NCI-H1092 (cell line): ENCODE results near the gene TMEM130.

Experiments
- DNase-seq: peaks from one replicate; lab custom pipeline; 2025; lab: John Stamatoyannopoulos, UW

TMEM130 gene, protein sequence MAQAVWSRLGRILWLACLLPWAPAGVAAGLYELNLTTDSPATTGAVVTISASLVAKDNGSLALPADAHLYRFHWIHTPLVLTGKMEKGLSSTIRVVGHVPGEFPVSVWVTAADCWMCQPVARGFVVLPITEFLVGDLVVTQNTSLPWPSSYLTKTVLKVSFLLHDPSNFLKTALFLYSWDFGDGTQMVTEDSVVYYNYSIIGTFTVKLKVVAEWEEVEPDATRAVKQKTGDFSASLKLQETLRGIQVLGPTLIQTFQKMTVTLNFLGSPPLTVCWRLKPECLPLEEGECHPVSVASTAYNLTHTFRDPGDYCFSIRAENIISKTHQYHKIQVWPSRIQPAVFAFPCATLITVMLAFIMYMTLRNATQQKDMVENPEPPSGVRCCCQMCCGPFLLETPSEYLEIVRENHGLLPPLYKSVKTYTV

DNA sequence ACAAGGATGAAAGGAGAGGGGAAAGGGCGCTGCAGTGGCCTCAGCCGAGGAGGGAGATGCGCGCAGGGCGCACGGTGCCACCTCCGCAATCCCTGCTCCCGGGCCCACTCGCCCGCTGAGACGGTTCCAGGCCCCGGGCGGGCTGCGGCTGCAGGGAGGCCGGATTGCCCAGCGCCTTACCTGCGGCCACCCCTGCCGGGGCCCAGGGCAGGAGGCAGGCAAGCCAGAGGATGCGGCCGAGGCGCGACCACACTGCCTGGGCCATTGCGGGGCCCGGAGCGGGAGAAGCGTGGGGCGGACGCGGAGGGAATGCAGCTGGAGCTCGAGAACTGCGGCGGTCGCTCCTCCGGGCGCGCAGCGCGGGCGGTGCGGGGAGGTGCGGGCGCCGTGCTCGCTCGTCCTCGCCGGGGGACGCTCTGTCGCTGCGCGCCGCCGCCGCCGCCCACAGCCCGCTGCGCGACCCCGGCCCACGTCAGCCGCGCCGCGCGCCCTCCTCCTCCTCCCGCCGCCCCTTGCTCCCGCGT is at the start of gene TMEM130:
Gene TMEM130, minus strand, starts transcription at position 418 of the 524 bp plus-strand sequence. Its CDS starts 153 bp downstream, at position 265.
- DNase-seq, result no peak

DNA sequence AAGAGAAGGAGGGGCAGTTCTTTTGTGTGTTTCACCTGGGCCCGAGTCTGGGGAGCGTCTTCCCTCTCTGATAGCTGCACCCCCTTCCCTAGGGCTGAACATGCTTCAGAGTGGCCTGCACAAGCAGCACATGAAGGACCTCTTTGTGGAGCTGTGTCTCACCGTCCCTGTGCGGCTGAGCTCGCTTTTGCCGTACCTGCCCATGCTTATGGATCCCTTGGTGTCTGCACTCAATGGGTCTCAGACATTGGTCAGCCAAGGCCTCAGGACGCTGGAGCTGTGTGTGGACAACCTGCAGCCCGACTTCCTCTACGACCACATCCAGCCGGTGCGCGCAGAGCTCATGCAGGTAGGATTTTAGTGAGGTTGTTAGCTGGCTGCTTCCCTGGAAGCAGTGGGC is 47.5 kb upstream of the TMEM130 start:
- no peak for DNase-seq

DNA sequence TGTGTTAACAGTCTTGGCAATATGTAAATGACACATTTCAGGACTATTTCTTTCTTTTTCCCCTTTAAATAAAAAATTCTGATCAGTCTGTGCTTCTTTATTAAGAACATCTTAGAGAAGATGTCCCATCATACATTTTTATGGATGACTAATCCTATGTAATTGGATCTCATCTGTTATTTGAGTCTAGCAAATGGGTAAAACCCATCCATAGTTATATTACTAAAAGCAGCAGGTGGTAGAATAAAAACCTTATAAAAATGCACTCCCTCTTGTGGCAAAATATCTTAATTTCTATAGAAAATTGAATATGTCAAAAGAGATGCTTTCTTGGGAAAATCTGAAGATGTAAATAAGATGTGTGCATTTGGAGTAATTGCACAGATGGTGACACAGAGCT is 43.8 kb upstream of the TMEM130 start:
- no peak for DNase-seq

DNA sequence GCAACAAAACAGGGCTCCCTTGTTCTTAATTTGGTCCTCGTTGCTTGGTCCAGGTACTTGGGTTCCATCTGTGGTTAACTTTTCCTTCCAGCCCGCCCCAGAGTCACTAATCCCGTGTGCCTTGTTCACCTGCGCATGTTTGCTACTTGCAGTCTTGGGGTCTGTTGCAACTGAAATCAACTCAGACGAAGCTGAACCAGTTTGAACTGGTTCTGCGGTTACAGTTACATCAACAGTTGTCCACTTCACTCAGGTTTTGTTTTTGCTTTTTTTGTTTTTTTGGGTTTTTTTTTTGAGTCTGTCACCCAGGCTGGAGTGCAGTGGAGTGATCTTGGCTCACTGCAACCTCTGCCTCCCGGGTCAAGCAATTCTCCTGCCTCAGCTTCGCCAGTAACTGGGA is 43.2 kb upstream of the TMEM130 start:
- DNase-seq, result no peak

DNA sequence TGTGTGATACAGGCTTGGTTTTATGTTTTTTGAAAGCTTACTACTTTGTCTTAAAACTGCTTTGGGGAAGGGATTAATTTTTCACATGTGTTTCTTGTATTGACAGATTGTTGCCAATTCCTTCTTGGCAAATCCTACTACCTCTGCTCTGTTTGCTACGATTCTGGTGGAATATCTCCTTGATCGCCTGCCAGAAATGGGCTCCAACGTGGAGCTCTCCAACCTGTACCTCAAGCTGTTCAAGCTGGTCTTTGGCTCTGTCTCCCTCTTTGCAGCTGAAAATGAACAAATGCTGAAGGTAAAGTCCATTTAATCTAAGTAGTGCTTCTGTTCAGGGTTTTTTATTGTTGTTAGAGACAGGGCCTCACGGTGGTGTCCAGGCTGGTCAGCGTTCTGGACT is 42.1 kb upstream of the TMEM130 start:
- no peak for DNase-seq

DNA sequence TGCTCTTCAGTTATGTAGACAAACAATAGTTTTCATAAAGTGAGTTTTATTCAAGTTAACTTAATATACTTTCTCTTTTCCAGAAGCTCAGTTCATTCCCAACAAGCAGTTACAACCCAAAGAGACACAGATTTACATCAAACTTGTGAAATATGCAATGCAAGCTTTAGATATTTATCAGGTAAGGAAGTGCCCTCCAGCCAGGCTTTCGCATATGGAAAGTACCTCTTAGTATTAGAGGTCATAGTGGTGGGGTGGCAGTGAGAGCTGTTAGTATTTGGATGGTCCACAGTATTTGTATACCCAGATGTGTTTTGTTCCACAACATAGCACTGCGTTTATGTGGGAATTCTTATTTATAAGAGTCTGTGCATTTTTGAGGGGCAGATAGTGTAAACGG is 40.6 kb upstream of the TMEM130 start:
- no peak for DNase-seq

DNA sequence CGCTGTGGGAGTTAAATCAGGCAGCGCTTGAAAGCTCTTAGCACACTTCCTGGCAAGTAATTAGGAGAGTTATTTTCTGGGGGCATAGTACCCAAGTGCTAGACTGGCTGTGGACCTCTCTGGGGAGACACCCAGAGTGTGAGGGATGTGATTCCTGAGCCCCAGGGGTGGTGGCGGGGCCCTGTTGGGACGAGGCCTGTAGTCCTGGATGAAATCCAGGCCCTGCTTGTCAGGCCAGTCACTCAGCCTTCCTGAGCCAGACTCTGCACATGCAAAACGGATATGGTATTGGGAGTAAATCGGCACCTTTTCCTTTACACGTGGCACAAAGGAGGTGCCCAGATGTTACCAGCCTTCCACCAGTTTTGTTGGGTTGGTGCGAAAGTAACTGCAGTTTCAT is 39.7 kb upstream of the TMEM130 start:
- DNase-seq, result no peak

DNA sequence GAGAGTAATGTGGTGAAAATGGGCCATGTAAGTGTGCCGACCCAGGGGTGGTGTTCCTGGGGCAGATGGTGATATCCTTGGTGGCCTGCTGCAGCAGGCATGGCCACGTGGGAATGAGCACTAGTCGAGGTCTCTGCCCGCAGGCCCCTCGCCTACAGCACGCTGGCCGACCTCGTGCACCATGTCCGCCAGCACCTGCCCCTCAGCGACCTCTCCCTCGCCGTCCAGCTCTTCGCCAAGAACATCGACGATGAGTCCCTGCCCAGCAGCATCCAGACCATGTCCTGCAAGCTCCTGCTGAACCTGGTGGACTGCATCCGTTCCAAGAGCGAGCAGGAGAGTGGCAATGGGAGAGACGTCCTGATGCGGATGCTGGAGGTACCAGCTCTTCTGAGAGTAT is 38.8 kb upstream of the TMEM130 start:
- no peak for DNase-seq

DNA sequence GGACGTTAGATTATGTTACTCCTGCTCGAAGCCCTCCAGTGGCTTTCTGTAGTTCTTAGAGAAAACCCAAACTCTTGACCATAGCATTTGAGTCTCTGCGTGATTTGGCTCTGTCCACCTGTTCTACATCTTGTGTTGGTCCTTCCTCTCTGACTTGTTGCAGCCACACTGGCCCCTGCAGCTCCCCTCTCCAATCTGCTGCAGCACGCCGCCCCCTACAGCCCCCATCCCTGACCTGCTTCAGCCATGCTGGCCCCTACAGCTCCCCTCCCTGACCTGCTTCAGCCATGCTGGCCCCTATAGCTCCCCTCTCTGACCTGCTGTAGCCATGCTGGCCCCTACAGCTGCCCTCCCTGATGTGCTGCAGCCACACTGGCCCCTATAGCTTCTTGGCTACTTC is 37.8 kb upstream of the TMEM130 start:
- DNase-seq, result no peak

DNA sequence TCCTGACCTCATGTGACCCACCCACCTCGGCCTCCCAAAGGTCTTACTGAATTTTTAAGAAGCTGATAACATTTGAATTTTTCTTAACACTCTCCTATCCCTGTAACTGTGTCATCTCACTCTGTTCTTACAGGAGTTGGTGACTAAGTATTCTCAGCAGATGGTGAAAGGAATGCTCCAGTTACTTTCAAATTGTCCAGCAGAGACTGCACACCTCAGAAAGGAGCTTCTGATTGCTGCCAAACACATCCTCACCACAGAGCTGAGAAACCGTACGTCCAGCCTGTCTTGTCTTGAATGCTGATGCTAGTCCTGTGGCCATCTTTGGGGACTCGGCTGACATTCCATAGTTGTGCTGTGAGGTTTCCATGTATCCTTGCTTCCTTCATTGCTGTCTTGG is 33.4 kb upstream of the TMEM130 start:
- no peak for DNase-seq

DNA sequence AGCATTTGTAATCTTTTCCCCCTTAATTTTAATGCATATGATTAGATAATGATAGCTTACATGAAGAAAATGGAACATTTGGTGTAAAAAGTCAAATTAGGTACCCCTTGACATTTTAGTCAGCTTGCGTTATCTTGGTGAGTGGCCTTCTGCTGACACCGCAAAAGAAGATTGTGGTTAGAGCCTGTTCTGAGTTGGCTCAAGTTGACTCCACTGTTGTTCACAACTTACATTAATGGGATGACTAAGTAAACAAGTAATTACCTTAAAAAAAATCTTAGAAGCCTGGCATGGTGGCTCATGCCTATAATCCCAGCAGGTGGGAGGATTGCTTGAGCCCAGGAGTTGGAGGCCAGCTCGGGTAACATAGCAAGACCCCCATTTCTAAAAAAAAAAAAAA is 32.7 kb upstream of the TMEM130 start:
- no peak for DNase-seq

DNA sequence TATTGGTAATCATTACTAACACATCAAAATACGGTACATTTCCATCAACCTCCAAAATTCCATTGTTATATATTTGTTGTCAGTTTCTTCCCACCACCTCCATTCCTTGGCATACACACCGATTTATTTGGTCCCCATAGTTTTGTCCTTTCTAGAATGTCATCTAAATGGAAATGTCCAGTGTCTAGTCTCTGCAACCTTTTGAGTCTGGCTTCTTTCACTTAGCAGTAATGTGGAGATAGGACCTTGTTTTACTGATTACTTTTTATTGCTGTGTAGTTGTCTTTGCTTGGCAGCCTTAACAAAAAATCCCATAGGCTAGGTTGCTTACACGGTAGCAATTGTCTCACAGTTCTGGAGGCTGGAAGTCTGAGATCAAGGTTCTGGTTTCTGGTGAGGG is 31.0 kb upstream of the TMEM130 start:
- no peak for DNase-seq

DNA sequence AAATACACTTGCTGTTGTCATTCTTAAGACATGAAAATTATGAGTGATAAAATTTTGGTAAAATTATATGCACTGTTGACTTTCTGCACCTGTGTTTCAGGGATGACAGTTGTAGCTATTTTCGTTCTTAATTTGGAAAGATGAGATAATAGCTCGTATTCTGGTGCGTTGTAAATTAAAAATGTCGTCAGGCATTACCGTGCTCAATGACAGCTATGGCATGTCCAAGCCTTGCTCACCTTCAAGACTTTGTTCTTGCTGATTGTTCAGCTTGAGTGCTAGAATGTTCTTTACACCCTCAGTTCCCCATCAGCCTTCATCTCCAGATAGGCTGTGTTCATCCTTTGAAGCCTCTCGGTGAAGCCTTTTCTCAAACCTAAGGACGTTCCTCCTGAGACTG is 30.0 kb upstream of the TMEM130 start:
- DNase-seq, result no peak

DNA sequence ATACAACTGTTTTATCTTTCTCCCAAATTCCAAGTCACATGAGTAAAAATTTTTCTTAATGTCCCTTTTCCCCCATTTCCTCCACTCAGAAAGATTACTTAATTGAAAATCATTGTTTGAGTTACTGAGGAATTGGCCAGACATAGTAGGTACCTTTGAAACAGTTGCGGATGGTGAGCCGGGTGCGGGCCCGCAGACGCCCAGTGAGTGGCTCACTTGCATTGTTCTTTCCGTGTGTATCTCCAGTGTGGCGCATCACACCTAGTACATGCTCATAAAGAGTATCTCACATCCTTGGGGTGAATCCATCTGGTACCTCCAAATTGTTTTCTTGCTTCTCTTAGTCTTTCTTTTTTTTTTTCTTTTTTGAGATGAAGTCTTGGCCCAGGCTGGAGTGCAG is 22.8 kb upstream of the TMEM130 start:
- DNase-seq, result no peak

DNA sequence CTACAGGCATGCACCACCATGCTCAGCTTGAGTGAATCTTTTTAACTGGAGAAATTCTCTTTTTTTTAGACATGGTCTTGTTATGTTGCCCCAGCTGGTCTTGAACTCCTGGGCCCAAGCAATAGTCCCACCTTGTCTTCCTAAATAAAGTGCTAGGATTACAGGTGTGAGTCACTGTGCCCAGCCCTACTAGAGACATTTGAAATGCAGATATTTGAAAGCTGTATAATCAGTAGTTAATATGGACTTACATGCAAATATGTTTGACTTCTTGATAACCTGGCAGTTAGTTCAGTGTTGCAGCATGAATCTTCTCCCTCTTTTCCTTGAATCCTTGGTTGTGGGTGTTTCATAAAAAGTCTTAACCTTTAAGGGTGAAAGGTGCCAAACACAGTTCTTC is 17.2 kb upstream of the TMEM130 start:
- DNase-seq, result no peak

DNA sequence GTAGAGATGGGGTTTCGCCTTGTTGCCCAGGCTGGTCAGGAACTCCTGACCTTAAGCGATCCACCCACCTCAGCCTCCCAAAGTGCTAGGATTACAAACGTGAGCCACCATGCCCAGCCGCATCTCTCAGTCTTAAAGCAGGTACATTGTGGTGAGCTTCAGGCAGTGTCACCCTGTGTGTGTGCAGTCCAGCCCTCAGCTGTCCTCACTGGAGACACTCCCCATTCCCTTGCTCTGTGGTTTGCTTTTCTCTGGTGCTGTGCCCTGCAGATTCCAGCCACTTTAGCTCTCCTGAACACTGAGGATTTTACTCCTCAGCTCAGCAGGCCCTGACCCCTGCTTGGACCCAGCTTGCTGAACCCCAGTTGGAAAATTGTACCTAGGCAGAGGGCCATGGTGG is 14.6 kb upstream of the TMEM130 start:
- DNase-seq, result no peak

DNA sequence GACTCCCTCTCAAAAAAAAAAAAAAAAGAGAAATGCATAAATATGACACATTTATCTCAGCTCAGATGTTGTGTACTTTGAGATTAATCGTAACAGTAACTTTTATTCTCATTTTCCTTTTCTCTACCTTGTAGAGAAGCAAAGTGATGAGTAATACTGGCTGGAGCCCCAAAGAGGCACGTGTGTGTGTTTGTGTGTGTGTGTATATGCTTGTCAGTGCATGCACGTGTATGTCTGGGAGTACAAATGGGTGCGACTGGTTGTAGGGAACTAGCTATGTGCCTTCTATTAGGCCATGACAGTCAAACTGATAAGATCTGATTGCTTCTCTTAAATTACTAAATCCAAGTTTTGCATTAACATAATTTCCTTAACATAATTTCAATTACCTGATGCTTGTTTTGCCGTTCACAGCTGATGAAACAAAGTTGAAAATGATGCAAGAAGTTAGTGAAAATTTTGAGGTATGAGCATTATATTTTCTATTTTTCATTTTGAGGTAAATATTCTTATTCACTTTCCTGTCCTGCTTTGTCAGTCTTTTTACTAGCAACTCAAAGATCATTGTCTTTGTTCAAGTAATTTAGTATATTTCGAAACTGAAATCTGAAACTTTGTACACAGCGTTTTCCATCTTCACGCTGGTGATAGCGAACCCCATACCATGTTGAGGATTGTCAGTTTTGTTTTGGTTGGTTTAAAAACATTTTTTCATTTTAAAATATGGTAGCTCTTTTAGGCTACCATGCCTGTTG is 11.9 kb upstream of the TMEM130 start:
- no peak for DNase-seq

DNA sequence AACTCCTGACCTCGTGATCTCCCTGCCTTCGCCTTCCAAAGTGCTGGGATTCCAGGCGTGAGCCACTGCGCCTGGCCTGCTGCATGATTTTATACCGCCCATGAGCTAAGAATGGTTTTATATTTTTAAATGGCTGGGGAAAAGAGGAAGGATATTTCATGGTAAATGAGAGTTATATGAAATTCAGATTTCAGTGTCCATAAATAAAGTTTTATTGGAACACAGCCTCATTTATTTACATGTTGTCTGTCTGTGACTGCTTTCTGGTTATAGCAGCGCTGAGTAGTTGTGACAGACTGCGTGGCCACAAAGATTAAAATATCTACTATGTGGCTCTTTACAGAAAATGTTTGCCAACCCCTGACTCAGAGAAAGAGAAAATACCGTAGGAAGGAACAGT is 10.7 kb upstream of the TMEM130 start:
- DNase-seq, result no peak

DNA sequence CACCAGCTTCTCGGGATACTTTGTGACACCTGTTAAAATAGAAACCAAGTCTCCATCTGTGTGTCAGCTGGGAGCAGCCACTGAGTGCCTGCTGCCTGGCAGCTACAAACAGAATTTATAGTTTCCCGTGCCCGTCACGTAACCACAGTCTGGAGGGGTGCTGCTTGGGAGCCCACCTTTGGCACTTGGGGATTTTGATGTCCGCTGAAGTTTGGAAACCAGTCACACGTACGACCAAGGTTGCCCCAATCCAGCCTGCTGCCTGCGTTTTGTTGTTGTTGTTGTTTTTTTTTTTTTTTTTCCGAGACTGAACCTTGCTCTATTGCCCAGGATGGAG is 10.1 kb upstream of the TMEM130 start:
- no peak for DNase-seq

DNA sequence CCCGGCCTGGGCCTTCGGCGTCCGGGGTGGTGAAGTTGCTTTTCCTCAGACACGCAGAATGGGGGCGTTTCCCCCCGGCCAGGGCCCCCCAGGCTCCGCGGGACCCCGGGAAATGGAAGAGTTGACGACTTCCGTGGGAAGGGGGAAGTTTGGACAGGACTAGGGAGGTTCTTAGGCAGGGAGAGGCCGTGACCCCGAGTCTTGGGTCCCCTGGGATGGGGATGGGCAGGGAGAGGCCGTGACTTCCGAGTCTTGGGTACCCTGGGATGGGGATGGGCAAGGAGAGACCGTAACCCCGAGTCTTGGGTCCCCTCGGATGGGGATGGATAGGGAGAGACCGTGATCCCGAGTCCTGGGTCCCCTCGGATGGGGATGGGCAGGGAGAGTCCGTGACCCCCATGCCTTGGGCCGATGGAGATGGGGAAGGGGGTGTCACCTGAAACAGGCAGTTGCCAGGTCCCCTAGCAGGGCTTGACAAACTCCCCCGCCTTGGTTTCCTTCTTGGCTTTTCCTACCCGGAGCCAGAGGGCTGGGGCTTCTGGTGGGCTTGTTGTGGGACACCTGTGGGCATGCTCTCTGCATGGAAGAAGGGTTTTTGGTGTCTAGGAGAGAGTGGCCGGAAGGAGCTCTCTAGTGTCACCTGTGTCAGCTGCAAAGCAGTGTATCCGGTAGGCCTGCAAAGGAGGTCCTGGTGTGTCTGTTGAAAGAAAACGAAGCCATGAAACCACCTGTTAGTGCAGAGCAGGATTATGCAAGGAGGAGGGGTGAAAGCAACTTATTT is 9.6 kb upstream of the TMEM130 start:
- DNase-seq, result no peak

DNA sequence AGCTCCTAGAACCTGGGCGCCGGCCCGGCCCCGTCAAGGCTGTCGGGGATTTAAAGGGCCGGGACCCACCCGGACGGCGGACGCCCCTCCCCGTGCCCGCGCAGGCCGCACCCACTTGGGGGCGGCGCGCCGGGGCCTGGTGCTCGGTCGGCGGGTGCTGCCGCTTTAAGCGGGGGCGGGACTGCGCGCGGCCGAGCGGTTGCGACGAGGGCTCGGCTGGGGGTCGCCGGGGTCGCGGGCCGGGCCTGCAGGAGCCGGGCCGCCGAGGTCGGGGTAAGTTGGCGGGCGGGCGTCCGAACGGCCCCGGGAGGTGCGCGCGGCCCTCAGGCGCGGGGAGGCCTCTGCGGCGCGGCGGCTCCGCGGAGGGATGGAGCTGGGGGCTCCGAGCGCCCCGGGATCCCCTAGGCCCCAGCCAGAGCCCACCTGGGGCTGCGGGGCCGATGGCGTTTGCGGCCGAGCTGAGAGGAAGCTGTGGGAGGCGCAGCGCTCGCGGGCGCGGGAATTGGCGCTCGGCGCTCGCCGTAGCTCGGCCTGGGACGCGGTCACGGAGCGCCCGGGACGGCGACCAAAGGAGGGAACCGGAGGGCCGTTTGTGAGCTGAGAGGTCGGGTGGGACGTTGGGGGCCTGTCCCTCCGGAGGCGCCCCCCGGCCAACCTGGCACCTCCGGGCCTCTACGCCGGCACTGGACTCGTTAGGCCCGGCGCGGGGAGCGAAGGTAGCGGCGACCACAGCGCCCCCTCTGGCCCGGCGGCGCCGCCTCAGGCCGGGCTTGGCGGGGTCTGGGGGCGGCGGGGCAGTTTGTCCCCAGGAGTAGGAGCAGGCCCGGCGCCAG is 8.8 kb upstream of the TMEM130 start, which contains the start of gene TRRAP:
Gene TRRAP, plus strand, starts transcription at position 168 of the 833 bp plus-strand sequence. CDS start 2,619 bp downstream, outside the sequence.
- DNase-seq, result peak; percentile 40
